NCI-H526 (cell line): ENCODE results near the gene TAOK1.
"Not testable (repeated sequence)": the region's sequence is repeated elsewhere in the genome, so short reads cannot be mapped to it uniquely, and the experiment has no call there.

Experiments used
- DNase-seq, 2 experiments: peaks; one replicate each; lab custom pipeline; 2025; lab: John Stamatoyannopoulos, UW

TAOK1 gene

DNA sequence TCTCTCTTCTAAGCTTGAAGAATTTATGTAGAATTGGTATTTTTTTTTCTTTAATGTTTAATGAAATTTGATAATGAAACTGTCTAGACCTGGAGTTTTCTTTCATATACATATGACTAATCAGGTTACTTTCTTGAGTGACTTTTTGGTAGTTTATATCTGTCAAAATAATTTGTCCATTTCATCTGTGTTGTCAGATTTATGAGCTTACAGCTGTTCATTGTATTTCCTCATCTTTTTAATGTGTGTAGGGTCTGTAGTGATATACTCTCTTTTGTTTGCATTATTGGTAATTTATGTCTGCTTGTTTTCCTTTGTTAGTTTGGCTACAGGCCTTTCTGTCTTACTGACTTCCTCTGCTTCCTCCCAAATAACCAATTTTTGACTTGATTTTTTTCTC, 55.7 kb downstream of the TAOK1 start:
- no peak for DNase-seq

DNA sequence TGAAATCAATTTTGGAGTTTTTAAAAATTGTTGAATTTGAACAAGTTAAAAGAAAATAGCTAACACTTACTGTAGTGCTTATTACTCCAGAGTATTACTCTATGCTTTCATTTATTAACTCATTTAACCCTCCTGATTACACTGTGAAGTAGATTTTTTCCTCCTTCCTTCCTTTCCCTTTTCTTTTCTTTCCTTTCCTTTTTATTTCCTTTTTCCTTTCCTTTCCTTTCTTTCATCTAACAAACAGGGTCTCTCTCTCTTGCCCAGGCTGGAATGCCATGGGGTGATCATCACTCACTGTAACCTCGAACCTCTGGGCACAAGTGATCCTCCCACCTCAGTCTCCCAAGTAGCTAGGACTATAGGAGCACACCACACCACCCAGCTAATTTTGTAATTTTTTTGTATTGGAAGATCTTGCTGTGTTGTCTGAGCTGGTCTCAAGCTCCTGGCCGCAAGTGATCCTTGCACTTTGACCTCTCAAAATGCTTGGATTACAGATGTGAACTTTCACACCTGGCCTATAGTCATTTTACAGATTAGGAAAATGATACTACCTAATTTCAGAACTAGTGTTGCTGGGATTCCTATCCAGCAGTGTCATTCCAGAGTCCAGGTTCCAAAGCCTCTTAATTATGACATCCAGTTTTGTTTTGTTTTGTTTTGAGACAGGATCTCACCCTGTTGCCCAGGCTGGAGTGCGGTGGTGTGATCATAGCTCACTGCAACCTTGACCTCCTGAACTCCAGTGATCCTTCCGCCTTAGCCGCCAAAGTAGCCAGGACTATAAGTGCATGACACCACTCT, 59.9 kb downstream of the TAOK1 start:
- no peak for DNase-seq

DNA sequence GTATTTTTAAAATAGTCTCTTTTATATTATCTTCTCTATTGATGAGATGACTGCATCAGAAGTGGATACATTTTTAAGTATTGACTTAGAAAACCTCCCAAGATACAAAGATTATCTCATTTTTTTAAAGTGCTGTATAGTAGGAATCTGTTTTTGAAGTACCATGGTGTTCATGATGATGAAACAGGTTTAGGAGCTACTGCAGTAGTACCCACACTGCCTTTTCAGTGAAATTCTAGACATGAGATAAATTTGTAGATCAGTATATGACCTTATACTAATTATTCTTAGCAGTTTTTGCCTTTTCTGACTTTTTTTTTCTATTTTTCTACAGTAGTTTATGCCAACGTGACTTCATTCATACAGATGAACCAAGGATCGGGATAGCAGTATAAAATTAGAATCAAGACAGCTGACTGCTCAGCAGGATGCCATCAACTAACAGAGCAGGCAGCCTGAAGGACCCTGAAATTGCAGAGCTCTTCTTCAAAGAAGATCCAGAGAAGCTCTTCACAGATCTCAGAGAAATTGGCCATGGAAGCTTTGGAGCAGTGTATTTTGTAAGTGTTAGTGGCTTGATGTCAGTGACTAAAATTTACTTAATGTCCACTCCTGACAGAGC, 61.1 kb downstream of the TAOK1 start:
- DNase-seq, result no peak

DNA sequence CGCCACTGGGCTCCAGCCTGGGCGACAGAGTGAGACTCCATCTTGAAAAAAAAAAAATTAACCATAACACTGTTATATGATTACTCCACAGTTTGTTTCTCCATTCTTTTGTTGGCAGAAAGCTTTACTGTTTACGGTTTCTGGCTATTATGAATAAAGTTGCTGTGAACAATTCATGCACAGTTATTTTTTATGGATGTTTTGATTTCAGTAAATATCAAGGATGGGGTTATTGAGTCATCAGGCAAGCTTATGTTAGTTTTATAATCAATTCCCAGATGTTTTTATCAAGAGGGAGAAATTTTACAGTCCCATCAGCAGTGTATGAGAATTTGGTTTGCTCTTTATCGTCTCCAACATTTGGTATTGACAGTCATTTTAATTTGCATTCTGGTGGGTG, 67.9 kb downstream of the TAOK1 start:
- DNase-seq, result no peak

DNA sequence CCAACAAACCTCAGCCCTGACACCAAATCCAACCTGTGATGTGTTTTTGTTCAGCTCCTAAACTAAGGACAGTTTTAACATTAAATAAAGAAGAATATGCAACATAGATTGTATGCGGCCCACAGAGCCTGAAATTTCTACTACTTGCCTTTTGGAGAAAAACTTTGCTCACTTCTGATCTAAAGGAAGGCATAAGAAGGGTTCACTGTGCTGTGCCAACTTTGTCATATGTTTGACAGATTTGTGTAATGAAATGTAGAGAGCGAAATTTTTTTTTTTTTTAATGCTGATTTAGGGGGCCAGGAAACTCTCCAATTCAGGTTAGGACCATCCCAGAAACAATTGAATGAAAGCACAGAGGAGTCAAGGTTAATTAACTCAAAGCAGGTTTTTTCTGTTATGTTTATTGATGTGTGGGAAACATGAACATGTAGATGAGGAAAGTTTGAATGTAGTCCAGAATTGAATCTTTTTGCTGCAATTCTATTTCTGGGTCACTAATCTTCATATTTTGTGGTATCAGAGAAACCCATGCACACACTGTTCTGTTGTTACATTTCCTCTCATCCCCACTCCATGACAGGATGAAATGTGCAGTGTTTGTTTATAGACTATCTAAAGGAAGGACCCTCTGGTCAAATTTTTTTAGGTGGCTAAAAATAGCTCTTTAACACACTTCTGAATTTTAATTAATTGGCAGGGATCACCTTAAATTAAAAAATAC, 71.5 kb downstream of the TAOK1 start:
- DNase-seq, result no peak

DNA sequence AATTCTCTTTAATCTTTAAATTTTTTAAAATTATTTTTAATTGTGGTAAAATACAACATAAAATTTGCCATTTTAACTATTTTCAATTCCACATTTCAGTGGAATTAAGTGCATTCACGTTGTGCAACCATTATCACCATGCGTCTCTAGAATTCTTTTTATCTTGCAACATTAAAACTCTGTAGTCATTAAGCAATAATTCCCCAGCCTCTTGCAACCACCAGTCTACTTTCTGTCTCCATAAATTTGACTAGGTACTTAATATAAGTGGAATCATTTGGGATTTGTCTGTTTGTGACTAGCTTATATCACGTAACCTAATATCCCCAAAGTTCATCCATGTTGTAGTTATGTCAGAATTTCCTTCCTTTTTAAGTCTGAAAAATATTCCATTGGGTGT, 79.1 kb downstream of the TAOK1 start:
- no peak for DNase-seq

DNA sequence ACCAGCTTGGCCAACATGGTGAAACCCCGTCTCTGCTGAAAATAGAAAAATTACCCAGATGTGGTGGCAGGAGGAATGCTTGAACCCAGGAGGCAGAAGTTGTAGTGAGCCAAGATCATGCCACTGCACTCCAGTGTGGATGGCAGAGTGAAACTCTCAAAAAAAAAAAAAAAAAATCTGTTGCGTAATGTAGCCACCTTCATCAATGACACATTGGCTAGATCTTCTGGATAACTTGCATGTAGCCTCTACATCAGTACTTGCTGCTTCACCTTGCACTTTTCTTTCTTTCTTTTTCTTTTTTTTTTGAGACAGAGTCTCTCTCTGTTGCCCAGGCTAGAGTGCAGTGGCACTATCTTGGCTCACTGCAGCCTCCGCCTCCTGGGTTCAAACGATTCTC, 83.3 kb downstream of the TAOK1 start:
- not testable (repeated sequence) for DNase-seq

DNA sequence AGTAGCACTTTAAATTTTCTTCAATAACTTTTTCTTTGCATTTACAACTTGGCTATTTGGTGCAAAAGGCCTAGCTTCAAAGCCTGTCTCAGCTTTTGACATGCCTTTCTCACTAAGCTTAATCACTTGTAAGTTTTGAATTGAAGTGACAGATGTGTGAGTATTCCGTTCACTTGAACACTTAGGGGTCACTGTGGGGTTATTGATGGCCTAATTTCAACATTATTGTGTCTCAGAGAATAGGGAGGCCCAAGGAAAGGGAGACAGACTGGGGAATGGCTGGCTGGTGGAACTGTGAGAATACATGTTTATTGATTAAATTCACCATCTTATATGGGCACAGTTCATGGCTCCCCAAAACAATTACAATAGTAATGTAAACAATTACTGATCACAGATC, 84.1 kb downstream of the TAOK1 start:
- DNase-seq, result no peak

DNA sequence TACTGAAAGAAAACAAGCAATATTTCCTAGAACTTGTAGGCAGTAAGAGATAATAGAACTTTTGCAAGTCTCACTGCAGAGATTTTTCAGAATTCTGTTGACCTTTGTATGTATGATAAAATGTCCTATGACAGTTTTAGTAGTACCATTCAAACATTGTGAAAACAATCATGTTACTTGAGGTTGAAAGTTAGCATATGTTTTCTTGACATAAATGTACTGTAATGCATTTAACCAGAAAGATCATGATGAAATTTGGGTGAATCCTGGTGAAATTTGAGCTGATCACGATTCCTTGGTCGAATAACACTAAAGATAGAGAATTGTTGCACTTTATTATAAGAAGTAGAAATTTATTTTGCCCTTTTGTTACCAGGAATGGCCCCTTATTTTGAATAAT, 85.7 kb downstream of the TAOK1 start:
- no peak for DNase-seq

DNA sequence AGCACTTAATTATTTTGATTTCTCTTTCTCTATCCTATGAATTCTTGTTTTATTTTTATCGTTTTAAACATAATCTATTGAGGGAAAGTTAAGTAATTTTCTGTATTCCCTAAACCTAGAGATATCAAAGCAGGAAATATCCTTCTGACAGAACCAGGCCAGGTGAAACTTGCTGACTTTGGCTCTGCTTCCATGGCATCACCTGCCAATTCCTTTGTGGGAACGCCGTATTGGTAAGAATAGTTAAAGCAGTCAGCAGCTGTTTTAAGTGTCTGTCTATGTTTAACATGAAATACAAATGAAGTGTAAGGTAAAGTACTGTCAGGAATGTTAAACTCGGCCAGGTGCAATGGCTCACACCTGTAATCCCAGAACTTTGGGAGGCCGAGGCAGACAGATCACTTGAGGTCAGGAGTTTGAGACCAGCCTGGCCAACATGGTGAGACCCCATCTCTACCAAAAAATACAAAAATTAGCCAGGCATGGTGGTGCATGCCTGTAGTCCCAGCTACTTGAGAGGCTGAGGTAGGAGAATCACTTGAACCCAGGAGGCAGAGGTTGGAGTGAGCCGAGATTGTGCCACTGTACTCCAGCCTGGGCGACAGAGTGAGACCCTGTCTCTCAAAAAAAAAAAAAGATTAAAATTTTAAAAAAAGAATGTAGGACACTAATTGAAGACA, 90.2 kb downstream of the TAOK1 start:
- DNase-seq, result not testable (repeated sequence)

DNA sequence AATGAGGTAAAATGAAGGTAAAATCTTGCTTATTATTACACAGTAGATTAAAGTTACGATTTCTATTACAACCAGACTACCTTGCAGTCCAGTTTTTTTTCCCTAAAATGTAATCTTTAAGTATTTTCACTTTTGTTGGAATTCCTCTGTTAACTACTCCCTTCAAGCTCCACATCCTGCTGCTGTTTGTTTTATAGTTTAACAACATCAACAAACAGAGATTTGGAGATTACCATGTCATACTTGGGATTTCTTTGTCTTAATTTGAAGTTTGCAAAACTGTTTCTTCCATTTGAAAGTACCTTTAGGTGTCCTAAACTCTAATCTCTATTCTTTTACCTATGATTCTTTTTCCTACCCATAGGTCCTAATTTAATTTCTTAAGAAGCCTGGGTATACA, 93.3 kb downstream of the TAOK1 start:
- no peak for DNase-seq

DNA sequence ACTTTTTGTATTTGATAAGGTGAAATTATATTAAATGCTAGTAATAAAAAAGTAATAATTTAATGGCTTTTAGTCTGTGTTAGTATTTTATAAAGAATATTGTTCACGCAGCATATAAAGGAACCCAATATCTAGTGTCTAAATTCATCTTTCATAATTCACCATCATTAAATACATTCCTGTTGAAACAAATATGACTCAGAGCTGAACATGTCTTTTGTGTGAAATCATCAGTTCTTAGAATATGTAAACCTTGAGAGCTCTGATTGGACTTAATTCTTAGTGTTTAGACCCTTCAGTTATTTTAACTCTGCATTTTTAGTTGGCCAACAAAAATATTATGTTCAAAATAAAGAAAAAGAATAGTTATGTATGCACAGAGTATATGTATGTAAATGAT, 104.8 kb downstream of the TAOK1 start:
- no peak for DNase-seq

DNA sequence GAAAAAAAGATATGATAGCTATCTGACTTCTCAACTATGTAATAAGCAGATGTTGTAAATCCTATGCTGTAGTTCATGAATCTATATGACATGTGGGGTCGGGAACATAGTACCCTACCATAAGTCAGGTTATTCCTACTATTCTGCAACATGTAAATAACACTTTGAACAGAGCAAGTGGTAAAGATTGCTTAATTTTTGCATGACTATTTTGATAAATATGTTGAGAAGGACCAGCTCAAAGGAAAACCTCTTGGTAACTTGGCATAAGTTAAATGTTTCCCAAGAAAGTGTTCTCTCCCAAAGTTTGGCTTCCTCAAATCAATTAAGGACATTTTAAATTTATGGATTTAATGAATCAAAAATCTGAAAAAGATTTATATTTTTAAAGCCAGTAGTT, 114.5 kb downstream of the TAOK1 start:
- no peak for DNase-seq

DNA sequence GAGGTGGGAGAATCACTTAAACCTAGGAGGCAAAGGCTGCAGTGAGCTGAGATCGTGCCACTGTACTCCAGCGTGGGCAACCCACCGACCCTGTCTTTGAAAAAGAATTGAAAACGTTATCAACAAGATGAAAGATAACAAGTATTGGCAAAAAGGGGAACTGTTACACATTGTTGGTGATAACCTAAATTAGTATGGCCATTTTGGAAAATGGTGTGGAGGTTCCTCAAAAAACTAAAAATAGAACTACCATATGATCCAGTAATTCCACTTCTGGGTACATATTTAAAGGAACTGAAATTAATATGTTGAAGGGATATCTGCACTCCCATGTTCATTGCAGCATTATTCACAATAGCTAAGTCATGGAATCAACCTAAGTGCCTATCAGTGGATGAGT, 115.7 kb downstream of the TAOK1 start:
- no peak for DNase-seq

DNA sequence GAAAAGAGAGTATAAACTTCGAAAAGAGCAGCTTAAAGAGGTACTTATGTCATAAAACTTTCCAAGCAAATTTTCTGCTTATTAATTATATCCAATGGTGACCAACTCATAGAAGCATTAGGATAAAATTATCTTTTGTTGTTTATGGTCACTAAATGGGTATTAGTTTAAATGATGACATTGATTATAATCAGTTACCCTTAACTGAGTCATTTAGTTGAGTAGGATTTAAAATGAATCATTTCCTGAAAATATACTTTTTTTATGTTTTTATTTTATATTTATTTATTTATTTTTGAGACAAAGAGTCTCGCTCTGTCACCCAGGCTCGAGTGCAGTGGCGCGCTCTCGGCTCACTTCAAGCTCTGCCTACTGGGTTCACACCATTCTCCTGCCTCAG, 120.8 kb downstream of the TAOK1 start:
- no peak for DNase-seq

DNA sequence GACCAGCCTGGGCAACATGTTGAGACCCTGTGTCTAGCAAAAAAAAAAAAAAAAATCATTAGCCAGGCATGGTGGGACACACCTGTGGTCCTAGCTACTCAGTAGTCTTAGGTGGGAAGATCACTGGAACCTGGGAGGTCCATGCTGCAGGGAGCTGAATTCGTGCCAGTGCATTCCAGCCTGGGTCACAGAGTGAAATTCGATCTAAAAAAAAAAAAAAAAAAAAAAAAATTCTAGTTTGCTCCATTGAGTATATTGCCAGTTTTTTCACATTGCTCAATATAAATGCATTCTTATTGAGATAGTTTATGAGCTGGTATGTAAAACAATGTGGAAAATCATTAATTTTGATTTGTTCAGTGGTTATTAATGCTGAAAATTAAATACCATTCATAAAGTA, 124.6 kb downstream of the TAOK1 start:
- DNase-seq, result no peak

DNA sequence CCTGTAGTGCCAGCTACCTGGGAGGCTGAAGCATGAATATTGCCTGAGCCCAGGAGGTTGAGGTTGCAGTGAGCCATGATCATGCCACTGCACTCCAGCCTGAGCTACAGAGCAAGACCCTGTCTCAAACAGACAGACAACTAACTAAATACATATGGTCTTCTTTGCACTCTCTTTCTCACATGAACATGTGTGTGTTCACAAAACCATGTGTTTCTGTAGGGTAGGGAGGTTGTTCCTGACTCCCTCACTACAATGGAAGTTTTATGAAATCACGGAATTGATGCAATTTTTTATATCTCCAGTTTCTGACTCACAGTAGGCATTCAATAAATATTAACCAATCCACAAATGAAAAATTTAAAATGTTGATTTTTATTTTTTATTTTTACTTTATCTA, 128.2 kb downstream of the TAOK1 start:
- DNase-seq, result no peak

DNA sequence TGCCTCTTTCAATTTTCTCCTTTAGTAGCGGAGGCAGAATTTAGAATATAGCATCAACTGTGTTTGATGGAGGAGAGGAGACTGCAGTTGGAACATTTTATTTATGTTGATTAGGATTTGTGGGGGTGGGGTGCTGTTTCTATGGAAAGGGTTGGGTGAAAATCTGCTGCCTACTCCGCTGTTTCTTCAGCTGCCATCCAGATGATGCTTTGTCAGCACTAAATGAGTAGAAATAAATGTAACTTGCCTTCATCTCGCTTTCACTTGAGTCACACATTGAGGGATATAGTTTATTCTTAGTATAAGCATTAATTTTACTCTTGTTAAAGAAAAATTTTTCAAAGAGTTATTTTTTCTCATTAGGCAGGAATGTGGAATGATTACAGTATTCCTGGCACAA, 134.5 kb downstream of the TAOK1 start:
- DNase-seq, result no peak

DNA sequence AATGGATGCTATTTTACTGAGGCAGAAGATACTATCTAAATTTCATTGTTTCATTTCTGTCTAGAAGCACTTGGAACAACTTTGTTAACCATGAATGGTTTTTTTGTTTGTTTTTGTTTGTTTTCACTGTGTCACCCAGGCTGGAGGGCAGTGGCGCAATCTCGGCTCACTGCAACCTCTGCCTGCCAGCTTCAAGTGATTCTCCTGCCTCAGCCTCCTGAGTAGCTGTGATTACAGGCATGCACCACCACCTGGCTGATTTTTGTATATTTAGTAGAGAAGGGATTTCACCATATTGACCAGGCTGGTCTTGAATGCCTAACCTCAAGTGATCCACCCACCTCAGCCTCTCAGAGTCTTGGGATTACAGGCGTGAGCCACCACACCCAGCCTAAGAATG, 136.2 kb downstream of the TAOK1 start:
- no peak for DNase-seq

DNA sequence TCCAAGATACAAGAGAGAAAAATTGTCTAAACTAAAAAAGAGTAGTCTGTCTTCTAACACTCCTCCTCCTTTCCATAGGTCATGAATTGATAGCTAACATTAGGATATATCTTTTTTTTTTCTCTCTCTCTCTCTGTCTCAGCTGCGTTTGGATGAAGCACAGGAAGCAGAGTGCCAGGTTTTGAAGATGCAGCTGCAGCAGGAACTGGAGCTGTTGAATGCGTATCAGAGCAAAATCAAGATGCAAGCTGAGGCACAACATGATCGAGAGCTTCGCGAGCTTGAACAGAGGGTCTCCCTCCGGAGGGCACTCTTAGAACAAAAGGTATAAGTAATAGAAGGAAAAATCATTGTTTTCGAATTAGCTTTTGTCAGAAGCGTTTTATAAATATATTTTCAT, 143.8 kb downstream of the TAOK1 start:
- no peak for DNase-seq

DNA sequence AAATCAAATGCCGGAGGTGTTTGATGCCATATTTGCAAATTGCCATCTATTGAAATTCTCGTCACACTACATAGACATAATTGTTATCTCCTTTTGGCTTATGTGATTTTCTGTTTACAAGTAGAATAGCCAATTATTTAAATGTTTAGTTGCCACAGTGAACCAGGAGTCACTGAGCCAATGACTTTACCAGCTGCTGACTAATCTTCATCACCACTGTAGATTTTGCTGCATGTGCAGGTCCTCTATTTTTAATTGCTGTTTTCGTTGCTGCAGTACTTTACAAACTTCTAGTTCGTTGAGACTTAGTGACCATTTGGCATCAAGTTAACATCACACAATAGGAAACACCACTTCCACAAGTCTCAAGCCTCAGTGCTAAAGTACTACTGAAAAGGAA, 153.9 kb downstream of the TAOK1 start:
- no peak for DNase-seq

DNA sequence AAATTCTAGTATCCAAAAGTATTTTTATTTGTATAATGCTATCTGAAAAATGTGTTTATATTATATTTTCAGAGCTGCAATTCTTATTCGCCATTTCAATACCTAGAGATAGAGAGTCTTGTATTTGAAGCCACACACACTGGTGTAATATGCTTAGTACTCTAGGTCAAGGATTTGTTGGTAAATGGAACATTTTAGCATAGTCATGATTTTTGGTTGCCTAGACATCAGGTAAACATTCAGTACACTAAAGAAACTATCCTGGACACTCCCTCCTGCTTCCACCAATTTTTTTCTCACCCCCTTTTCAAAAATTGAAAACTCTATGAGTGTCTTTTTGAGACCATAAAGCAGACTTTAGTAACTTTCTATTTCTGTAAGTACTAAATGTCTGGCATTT, 155.9 kb downstream of the TAOK1 start:
- DNase-seq, result no peak

DNA sequence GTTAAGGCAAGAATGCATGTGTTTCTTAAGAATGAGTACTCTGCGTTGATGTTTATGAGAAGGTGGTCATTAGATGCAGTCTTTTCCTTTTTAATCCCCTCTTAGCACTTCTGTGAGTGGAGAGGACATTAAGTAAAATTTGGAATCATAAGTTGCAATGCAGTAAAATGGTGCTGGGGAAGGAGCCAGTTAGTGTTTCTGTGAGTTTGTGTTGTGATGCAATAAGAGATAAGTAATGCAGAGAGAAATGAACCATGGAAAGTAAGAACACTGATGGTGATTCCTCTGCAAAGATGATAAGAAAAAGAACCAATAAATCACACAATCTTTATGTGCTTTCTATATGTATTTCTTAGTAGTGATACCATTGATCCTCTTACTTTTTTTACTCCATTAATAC, 156.7 kb downstream of the TAOK1 start:
- no peak for DNase-seq
